ENCODE measurements around the gene TOPBP1. TPM values are rescaled to one million over a fixed set of nuclear protein-coding genes. Genes with fewer than 3 reads are reported as not detected.
"Not testable (repeated sequence)": the region's sequence is repeated elsewhere in the genome, so short reads cannot be mapped to it uniquely, and the experiment has no call there.

TOPBP1 gene
- polyA plus RNA-seq, 1 experiment, result 25.9 TPM

DNA sequence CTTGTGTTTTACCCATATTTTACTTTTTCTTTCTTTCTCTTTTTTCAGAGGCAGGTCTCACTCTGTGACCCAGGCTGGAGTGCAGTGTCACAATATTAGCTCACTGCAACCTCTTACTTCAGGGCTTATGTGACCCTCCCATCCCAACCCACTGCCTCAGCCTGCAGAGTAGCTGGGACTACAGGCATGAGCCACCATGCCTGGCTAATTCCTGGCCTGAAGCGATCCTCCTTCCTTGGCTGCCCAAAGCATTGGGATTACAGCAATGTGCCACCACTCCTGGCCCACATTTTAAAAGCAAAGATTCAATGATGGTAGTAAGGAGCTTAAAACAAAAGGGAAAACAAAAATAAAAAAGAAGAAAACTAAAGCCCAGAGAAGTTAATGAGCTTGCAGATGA, 99.4 kb downstream of the TOPBP1 start:
- TF ChIP-seq CTCF (IDR thresholded peaks at IDR 0.05; ENCODE audit: low read depth, low read length), result no peak
- Histone ChIP-seq H3K9me3 (ENCODE audit: control insufficient read depth, insufficient read depth, low read length) (no peaks in the 10 kb centered on the region; the same call in 1 of the 2 replicates), H3K4me3 (ENCODE audit: low read depth, low read length) (no peak overlapping the region), H3K27me3 (ENCODE audit: control insufficient read depth, insufficient read depth, low read length) (no peaks in the 10 kb centered on the region), H3K27ac (ENCODE audit: low read depth, low read length) (no peak overlapping the region)
- no peak for DNase-seq (ENCODE audit: low read depth, low spot score)
- POLR2A ChIA-PET, result interaction anchor here (1.5 to 2.3 kb wide), 4 partner anchors 11 to 29 kb away, joined by 4 to 8 read pairs (median 5); partner anchors contain the start of gene CDV3
- CTCF ChIA-PET, result interaction anchor here (0.6 to 2.2 kb wide), 5 partner anchors 11 to 1310 kb away, joined by 3 to 9 read pairs (median 6); partner anchors contain the start of gene CDV3

GRCh38 chr3:133561679-133562078, 100.1 kb downstream of the TOPBP1 start:
- no peaks in the 10 kb centered on the region for H3K27me3 ChIP-seq (ENCODE audit: control insufficient read depth, insufficient read depth, low read length)
- H3K4me3 ChIP-seq (ENCODE audit: low read depth, low read length), result no peak overlapping the region
- no peak overlapping the region for H3K27ac ChIP-seq (ENCODE audit: low read depth, low read length)
- ChIA-PET CTCF (interaction anchor here (0.6 to 2.1 kb wide), 5 partner anchors 17 to 829 kb away, joined by 3 to 11 read pairs (median 6); no protein-coding TSS in a partner anchor), POLR2A (no interaction called here)
- H3K9me3 ChIP-seq (ENCODE audit: control insufficient read depth, insufficient read depth, low read length), result no peaks in the 10 kb centered on the region; the same call in 1 of the 2 replicates
- DNase-seq (ENCODE audit: low read depth, low spot score), result no peak
- no peak for TF ChIP-seq CTCF (IDR thresholded peaks at IDR 0.05; ENCODE audit: low read depth, low read length)

DNA sequence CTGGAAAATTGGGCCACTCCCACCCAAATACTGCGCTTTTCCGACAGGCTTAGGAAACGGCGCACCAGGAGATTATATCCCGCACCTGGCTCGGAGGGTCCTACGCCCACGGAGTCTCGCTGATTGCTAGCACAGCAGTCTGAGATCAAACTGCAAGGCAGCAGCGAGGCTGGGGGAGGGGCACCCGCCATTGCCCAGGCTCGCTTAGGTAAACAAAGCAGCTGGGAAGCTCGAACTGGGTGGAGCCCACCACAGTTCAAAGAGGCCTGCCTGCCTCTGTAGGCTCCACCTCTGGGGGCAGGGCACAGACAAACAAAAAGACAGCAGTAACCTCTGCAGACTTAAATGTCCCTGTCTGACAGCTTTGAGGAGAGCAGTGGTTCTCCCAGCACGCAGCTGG, 110.2 kb downstream of the TOPBP1 start:
- DNase-seq (ENCODE audit: low read depth, low spot score); H3K4me3 ChIP-seq (ENCODE audit: low read depth, low read length); CTCF ChIA-PET; POLR2A ChIA-PET; H3K27ac ChIP-seq (ENCODE audit: low read depth, low read length); H3K27me3 ChIP-seq (ENCODE audit: control insufficient read depth, insufficient read depth, low read length); H3K9me3 ChIP-seq (ENCODE audit: control insufficient read depth, insufficient read depth, low read length): not testable (repeated sequence)

Small RNAs within 50 kb of the gene (small RNA-seq; reads per million reads assigned to genes)
- gene RF00438 (ENCODE audit: insufficient read length, low read depth) (not detected), gene RNA5SP140 (ENCODE audit: insufficient read length, low read depth) (not detected), gene RNU6-678P (ENCODE audit: insufficient read length, low read depth) (not detected)

Other genes with a start within 250 kb of the TOPBP1 start
- 131 and 164 TPM in 2 replicates for gene CDV3, start 88.3 kb downstream of the TOPBP1 start, polyA plus RNA-seq (2011; rRNA removed)
- 0.07 and 0.15 TPM in 2 replicates for gene TF, start 84.5 kb upstream of the TOPBP1 start, polyA plus RNA-seq (2011; rRNA removed)
- 41.8 and 61.6 TPM in 2 replicates for gene SRPRB, start 143.9 kb upstream of the TOPBP1 start, polyA plus RNA-seq (2011; rRNA removed)
- 2.2 and 2.3 TPM in 2 replicates for gene RAB6B, start 233.9 kb upstream of the TOPBP1 start, polyA plus RNA-seq (2011; rRNA removed)